HepG2 (cell line): ENCODE measurements around the gene CYB5B. TPM values are rescaled to one million over a fixed set of nuclear protein-coding genes. Genes with fewer than 3 reads are reported as not detected.
A peak's percentile ranks its signal among the peaks of the same experiment; 100 is the strongest.

Experiments used
- CBX2 ChIP-seq, 2 experiments: fragments of 200-600 bp in 1 of 2; sonication (generic); formaldehyde crosslinking in 1 of 2; IDR thresholded peaks; 2 replicates each; pipeline versions ENCODE4 v1.7.0 to v1.8.1; 2018 to 2022; ENCODE audit warnings: low read depth in 2 of 2, low read length in 1 of 2, mild to moderate bottlenecking in 1 of 2, missing genetic modification reagents in 1 of 2
- CENPT ChIP-seq: sonication (generic); formaldehyde crosslinking; IDR thresholded peaks from 2 replicates; pipeline ENCODE4 v1.8.0; 2022; ENCODE audit warnings: low read depth, mild to moderate bottlenecking, moderate library complexity, missing genetic modification reagents
- CREB1 ChIP-seq, 2 experiments: fragments of 450-650 bp in 1 of 2; IDR thresholded peaks; 2 replicates each; pipeline ENCODE4 v1.6.1; 2016 to 2017; ENCODE audit warnings: control low read depth in 1 of 2, mild to moderate bottlenecking in 1 of 2, missing compliant biosample characterization in 1 of 2, missing genetic modification characterization in 1 of 2
- FOXP4 ChIP-seq: sonication (generic); formaldehyde crosslinking; IDR thresholded peaks from 2 replicates; pipeline ENCODE4 v1.4.0; 2020; ENCODE audit warnings: missing genetic modification reagents
- HES4 ChIP-seq: sonication (generic); formaldehyde crosslinking; IDR thresholded peaks from 2 replicates; pipeline ENCODE4 v1.9.0; 2021; ENCODE audit warnings: mild to moderate bottlenecking, missing genetic modification reagents, borderline replicate concordance
- KAT2B ChIP-seq: fragments of 150-350 bp; IDR thresholded peaks from 2 replicates; pipeline ENCODE4 v1.6.1; 2014; ENCODE audit warnings: low read depth, low read length, borderline replicate concordance
- LCORL ChIP-seq, 2 experiments: fragments of 450-650 bp in 1 of 2; sonication (generic) in 1 of 2; formaldehyde crosslinking in 1 of 2; IDR thresholded peaks; 2 replicates each; pipeline versions ENCODE4 v1.5.0 to v1.6.1; 2017 to 2020; ENCODE audit warnings: antibody characterized with exemption in 1 of 2, missing genetic modification reagents in 1 of 2
- NR2C2 ChIP-seq: sonication (generic); formaldehyde crosslinking; IDR thresholded peaks from 2 replicates; pipeline ENCODE4 v1.4.0; 2020; ENCODE audit warnings: missing genetic modification reagents, mild to moderate bottlenecking, moderate library complexity, borderline replicate concordance
- SATB2 ChIP-seq: sonication (generic); formaldehyde crosslinking; IDR thresholded peaks from 2 replicates; pipeline ENCODE4 v1.5.0; 2020; ENCODE audit warnings: missing genetic modification reagents
- SOX13 ChIP-seq, 3 experiments: fragments of 450-650 bp in 1 of 3; sonication (generic) in 1 of 3; formaldehyde crosslinking in 1 of 3; IDR thresholded peaks in 2 of 3; conservative IDR thresholded peaks in 1 of 3; 2 replicates each; pipeline versions ENCODE4 v1.5.0 to v1.6.1; 2016 to 2020; ENCODE audit warnings: antibody characterized with exemption in 1 of 3, mild to moderate bottlenecking in 1 of 3, missing compliant biosample characterization in 1 of 3, missing genetic modification reagents in 1 of 3, moderate library complexity in 1 of 3
- SP2 ChIP-seq: sonication (generic); formaldehyde crosslinking; IDR thresholded peaks from 2 replicates; pipeline ENCODE4 v1.5.1; 2020; ENCODE audit warnings: mild to moderate bottlenecking, missing genetic modification reagents
- UBTF ChIP-seq: sonication (generic); formaldehyde crosslinking; IDR thresholded peaks from 2 replicates; pipeline ENCODE4 v1.4.0; 2020; ENCODE audit warnings: mild to moderate bottlenecking, missing genetic modification reagents
- ZBTB21 ChIP-seq: sonication (generic); formaldehyde crosslinking; IDR thresholded peaks from 2 replicates; pipeline ENCODE4 v1.4.0; 2020; ENCODE audit warnings: missing genetic modification reagents
- ZMAT3 ChIP-seq: sonication (generic); formaldehyde crosslinking; conservative IDR thresholded peaks from 2 replicates; pipeline ENCODE4 v1.7.0; 2021; ENCODE audit warnings: missing genetic modification reagents
- ZNF138 ChIP-seq: sonication (generic); formaldehyde crosslinking; IDR thresholded peaks from 2 replicates; pipeline ENCODE4 v1.5.0; 2020; ENCODE audit warnings: mild to moderate bottlenecking, low read depth, missing genetic modification reagents
- ZNF3 ChIP-seq: IDR thresholded peaks from 2 replicates; pipeline ENCODE4 v1.7.0; 2017; ENCODE audit warnings: inconsistent platforms
- ZNF431 ChIP-seq: sonication (generic); formaldehyde crosslinking; IDR thresholded peaks from 2 replicates; pipeline ENCODE4 v1.9.0; 2022; ENCODE audit warnings: missing genetic modification reagents, low read depth, mild to moderate bottlenecking, borderline replicate concordance
- polyA plus RNA-seq, 8 experiments: library from polyadenylated mRNA; depleted of rRNA in 3 of 8; stranded (reverse) in 7 of 8; unstranded in 1 of 8; fragments of >200 nt; fragmentation: Illumina TruSeq in 4 of 8; extraction: Trizol in 4 of 8; gene quantifications; 2 replicates each; pipeline versions ENCODE4 v1.2.1 to v1.2.3, GENCODE V29; 2011 to 2016; ENCODE audit warnings: low read depth in 4 of 8, missing spikeins in 1 of 8, mixed read lengths in 1 of 8; ENCODE audit not compliant: insufficient read depth in 1 of 8
- total RNA-seq, 5 experiments: library from RNA; depleted of rRNA; stranded (reverse); fragments of >200 nt; fragmentation: Illumina TruSeq; extraction: Trizol; gene quantifications; 2 replicates each; pipeline ENCODE4 v1.2.3, GENCODE V29; 2016; ENCODE audit warnings: low read depth in 1 of 5
- TF ChIP-seq, protein P1 (sequence below): sonication (generic); formaldehyde crosslinking; IDR thresholded peaks from 2 replicates; pipeline ENCODE4 v1.9.0; 2021; ENCODE audit warnings: missing genetic modification reagents, borderline replicate concordance
- TF ChIP-seq, protein P2 (sequence below): sonication (generic); formaldehyde crosslinking; conservative IDR thresholded peaks from 2 replicates; pipeline ENCODE4 v1.8.1; 2023; ENCODE audit warnings: missing genetic modification reagents

CYB5B gene
- total and polyA plus RNA-seq, 2 of the 13 experiments (the other 11 are each of a cell fraction or from before 2014, with no cell fraction given), result 234 to 432 TPM

DNA sequence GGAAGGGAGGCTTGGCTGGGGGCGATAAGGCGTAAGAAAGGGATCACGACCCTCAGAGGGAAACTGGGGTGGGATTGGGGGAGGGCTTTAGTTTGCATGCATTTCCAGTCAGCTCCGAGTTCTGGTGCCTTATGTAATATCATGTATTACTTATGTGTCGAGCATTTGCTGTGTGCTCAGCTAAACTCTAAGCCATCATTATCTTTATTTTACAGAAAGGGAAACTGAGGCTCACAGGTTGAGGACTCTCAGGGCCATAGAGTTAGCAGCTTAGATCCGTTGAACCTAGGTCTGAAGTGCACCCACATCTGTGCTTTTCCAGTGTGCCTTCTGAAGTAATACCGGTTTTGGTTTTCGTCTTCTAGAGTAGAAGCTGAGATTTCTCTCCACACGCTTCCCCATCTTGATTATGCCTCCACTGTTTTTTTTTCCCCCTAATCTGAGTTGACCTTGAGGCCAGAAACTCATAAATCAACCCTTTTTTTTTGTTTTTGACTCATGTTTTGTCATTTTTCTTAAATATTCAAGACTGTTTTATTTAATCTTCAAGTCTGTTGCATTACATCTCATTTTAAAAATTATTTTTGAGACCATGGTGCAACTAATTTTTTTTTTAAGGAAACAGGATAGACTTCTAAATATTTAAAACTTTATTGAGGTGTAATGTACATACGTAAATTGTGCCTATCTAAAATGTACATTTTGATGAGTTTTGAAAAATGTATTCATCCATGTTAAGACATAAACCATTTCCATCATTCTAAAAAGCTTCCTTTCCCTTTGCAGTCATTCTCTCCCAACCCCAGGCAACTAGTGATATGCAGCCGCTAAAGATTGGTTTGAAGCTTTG is 741 bp downstream of the CYB5B start (continued):
- TF ChIP-seq UBTF (CRISPR knock-in tag) (no peak), ZNF431 (CRISPR knock-in tag) (no peak), SATB2 (no peak), ZMAT3 (CRISPR knock-in tag) (no peak), LCORL (IDR thresholded peaks at IDR 0.05) (no peak), LCORL (CRISPR knock-in tag; IDR thresholded peaks at IDR 0.05) (no peak), HES4 (CRISPR knock-in tag) (peak; percentile 75), ZNF3 (CRISPR knock-in tag) (no peak), ZBTB21 (no peak), FOXP4 (CRISPR knock-in tag) (peak; percentile 3; the same call in 1 of the 2 replicates), SOX13 (IDR thresholded peaks at IDR 0.05) (no peak), SOX13 (CRISPR knock-in tag; conservative IDR thresholded peaks at IDR 0.05 in 1 of 2, IDR thresholded peaks at IDR 0.05 in 1 of 2) (no peak), ZNF138 (no peak), NR2C2 (CRISPR knock-in tag) (no peak), CBX2 (IDR thresholded peaks at IDR 0.05; ENCODE audit: low read depth, low read length) (no peak), CBX2 (CRISPR knock-in tag; IDR thresholded peaks at IDR 0.05; ENCODE audit: low read depth) (no peak), CENPT (CRISPR knock-in tag) (no peak), CREB1 (IDR thresholded peaks at IDR 0.05) (no peak), CREB1 (CRISPR knock-in tag; IDR thresholded peaks at IDR 0.05) (0 out of 2 replicates have a peak, but pooled peaks have one; percentile 26), SP2 (CRISPR knock-in tag) (no peak), KAT2B (no peak)
- TF ChIP-seq, protein P1, sequence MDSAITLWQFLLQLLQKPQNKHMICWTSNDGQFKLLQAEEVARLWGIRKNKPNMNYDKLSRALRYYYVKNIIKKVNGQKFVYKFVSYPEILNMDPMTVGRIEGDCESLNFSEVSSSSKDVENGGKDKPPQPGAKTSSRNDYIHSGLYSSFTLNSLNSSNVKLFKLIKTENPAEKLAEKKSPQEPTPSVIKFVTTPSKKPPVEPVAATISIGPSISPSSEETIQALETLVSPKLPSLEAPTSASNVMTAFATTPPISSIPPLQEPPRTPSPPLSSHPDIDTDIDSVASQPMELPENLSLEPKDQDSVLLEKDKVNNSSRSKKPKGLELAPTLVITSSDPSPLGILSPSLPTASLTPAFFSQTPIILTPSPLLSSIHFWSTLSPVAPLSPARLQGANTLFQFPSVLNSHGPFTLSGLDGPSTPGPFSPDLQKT (CRISPR knock-in tag), result no peak
- TF ChIP-seq, protein P2, sequence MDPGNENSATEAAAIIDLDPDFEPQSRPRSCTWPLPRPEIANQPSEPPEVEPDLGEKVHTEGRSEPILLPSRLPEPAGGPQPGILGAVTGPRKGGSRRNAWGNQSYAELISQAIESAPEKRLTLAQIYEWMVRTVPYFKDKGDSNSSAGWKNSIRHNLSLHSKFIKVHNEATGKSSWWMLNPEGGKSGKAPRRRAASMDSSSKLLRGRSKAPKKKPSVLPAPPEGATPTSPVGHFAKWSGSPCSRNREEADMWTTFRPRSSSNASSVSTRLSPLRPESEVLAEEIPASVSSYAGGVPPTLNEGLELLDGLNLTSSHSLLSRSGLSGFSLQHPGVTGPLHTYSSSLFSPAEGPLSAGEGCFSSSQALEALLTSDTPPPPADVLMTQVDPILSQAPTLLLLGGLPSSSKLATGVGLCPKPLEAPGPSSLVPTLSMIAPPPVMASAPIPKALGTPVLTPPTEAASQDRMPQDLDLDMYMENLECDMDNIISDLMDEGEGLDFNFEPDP (CRISPR knock-in tag), result no peak
